ENCODE measurements around the gene PDF.

GRCh38 chr16:69324585-69325253 is 5.7 kb downstream of the PDF start:
- no peak for TF ChIP-seq EZH2 (IDR thresholded peaks at IDR 0.05; ENCODE audit: borderline replicate concordance, low read depth, low read length, poor library complexity, severe bottlenecking)
- TF ChIP-seq, protein P1, sequence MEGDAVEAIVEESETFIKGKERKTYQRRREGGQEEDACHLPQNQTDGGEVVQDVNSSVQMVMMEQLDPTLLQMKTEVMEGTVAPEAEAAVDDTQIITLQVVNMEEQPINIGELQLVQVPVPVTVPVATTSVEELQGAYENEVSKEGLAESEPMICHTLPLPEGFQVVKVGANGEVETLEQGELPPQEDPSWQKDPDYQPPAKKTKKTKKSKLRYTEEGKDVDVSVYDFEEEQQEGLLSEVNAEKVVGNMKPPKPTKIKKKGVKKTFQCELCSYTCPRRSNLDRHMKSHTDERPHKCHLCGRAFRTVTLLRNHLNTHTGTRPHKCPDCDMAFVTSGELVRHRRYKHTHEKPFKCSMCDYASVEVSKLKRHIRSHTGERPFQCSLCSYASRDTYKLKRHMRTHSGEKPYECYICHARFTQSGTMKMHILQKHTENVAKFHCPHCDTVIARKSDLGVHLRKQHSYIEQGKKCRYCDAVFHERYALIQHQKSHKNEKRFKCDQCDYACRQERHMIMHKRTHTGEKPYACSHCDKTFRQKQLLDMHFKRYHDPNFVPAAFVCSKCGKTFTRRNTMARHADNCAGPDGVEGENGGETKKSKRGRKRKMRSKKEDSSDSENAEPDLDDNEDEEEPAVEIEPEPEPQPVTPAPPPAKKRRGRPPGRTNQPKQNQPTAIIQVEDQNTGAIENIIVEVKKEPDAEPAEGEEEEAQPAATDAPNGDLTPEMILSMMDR (conservative IDR thresholded peaks at IDR 0.05; ENCODE audit: low read depth, low read length), result no peak
